HFFc6 (cell line): ENCODE data around the gene DNAJC5. TPM values are rescaled to one million over a fixed set of nuclear protein-coding genes. Genes with fewer than 3 reads are reported as not detected.

ENCODE experiments used
- DNase-seq: peaks from one replicate; pipeline ENCODE4 v3.0.0-alpha.2; 2018
- H3K27ac Mint-ChIP-seq: 2 replicates; pipeline ENCODE4 v1.8.0; 2020; ENCODE audit warnings: mild to moderate bottlenecking, mixed read lengths
- H3K27me3 Mint-ChIP-seq: 2 replicates; pipeline ENCODE4 v1.8.0; 2021; ENCODE audit warnings: mild to moderate bottlenecking, moderate library complexity, mixed read lengths; ENCODE audit not compliant: insufficient read depth
- H3K36me3 Mint-ChIP-seq: 2 replicates; pipeline ENCODE4 v1.8.0; 2021; ENCODE audit warnings: low read depth, mixed read lengths
- H3K4me1 Mint-ChIP-seq: 2 replicates; pipeline ENCODE4 v1.8.0; 2020; ENCODE audit warnings: low read depth, mixed read lengths
- H3K4me3 Mint-ChIP-seq: 2 replicates; pipeline ENCODE4 v1.8.0; 2020; ENCODE audit warnings: mild to moderate bottlenecking, moderate library complexity, mixed read lengths
- H3K9me3 Mint-ChIP-seq: 2 replicates; pipeline ENCODE4 v1.8.0; 2020; ENCODE audit warnings: mild to moderate bottlenecking, mixed read lengths
- CTCF ChIP-seq: fragments of 200-600 bp; sonication (generic); IDR thresholded peaks from 2 replicates; pipeline ENCODE4 v1.5.0; 2021; ENCODE audit warnings: antibody characterized with exemption, mild to moderate bottlenecking
- total RNA-seq, 6 experiments: library from RNA; stranded (reverse); fragmentation: NEBNext Ultra II Directional; extraction: Animal tissue kit (Norgen Biotek cat#: 25700); gene quantifications; 2 replicates in 1 of 6; 3 replicates in 5 of 6; pipeline ENCODE4 v1.2.3, GENCODE V29; 2021

Gene DNAJC5
- total RNA-seq, 6 experiments from 2014 or later, result 52.0 to 65.8 (median 56.2) TPM

- DNase-seq, result no peak
- no peak overlapping the region for H3K4me3 Mint-ChIP-seq
- H3K9me3 Mint-ChIP-seq, result no peaks in the 10 kb centered on the region
- no peak for TF ChIP-seq CTCF
- H3K27ac Mint-ChIP-seq, result no peak overlapping the region
- peaks cover 12% of the 10 kb centered on the region for H3K4me1 Mint-ChIP-seq
- H3K27me3 Mint-ChIP-seq, result peaks cover 12% of the 10 kb centered on the region; the same call in 1 of the 2 replicates
- peaks cover 2% of the 10 kb centered on the region; the same call in 1 of the 2 replicates for H3K36me3 Mint-ChIP-seq
Measured at GRCh38 chr20:63855363-63856097, 39.4 kb upstream of the DNAJC5 start.

GRCh38 chr20:63856098-63856511 is 38.8 kb upstream of the DNAJC5 start:
- Mint-ChIP-seq H3K4me3 (no peak overlapping the region), H3K36me3 (peaks cover 5% of the 10 kb centered on the region; the same call in 1 of the 2 replicates), H3K9me3 (no peaks in the 10 kb centered on the region), H3K27ac (no peak overlapping the region), H3K27me3 (peaks cover 12% of the 10 kb centered on the region; the same call in 1 of the 2 replicates), H3K4me1 (peaks cover 12% of the 10 kb centered on the region)
- DNase-seq, result no peak
- TF ChIP-seq CTCF, result no peak

- H3K9me3 Mint-ChIP-seq, result no peaks in the 10 kb centered on the region
- no peak overlapping the region for H3K4me3 Mint-ChIP-seq
- TF ChIP-seq CTCF, result no peak
- H3K27ac Mint-ChIP-seq, result no peak overlapping the region
- peaks cover 5% of the 10 kb centered on the region; the same call in 1 of the 2 replicates for H3K36me3 Mint-ChIP-seq
- peaks cover 8% of the 10 kb centered on the region; the same call in 1 of the 2 replicates for H3K27me3 Mint-ChIP-seq
- peaks cover 12% of the 10 kb centered on the region for H3K4me1 Mint-ChIP-seq
- no peak for DNase-seq
Measured at GRCh38 chr20:63857764-63858392, 37.0 kb upstream of the DNAJC5 start.

GRCh38 chr20:63858393-63859165 is 36.3 kb upstream of the DNAJC5 start:
- H3K4me1 Mint-ChIP-seq, result peaks cover 19% of the 10 kb centered on the region
- no peaks in the 10 kb centered on the region for H3K9me3 Mint-ChIP-seq
- TF ChIP-seq CTCF, result peak; percentile 47; the same call in 1 of the 2 replicates
- H3K36me3 Mint-ChIP-seq, result peaks cover 7% of the 10 kb centered on the region
- DNase-seq, result peak; percentile 25
- H3K4me3 Mint-ChIP-seq, result no peak overlapping the region
- H3K27ac Mint-ChIP-seq, result no peak overlapping the region
- peaks cover 8% of the 10 kb centered on the region; the same call in 1 of the 2 replicates for H3K27me3 Mint-ChIP-seq

GRCh38 chr20:63859166-63859699 is 35.7 kb upstream of the DNAJC5 start:
- Mint-ChIP-seq H3K36me3 (peaks cover 13% of the 10 kb centered on the region), H3K4me1 (peaks cover 26% of the 10 kb centered on the region), H3K9me3 (no peaks in the 10 kb centered on the region), H3K27me3 (peaks cover 8% of the 10 kb centered on the region; the same call in 1 of the 2 replicates), H3K27ac (no peak overlapping the region), H3K4me3 (no peak overlapping the region)
- no peak for TF ChIP-seq CTCF
- no peak for DNase-seq
